HEK293 (cell line): ENCODE data around the gene CTBP1.

Experiments
- CTCF ChIA-PET: fragments of 350-600 bp; formaldehyde crosslinking; extraction: SDS; loops from one replicate; lab custom pipeline; 2021; ENCODE audit warnings: antibody characterized with exemption; lab: Yijun Ruan, JAX
- POLR2A ChIA-PET: fragments of 300-600 bp; formaldehyde crosslinking; extraction: SDS; loops from one replicate; lab custom pipeline; 2020; ENCODE audit warnings: antibody characterized with exemption, inconsistent platforms; lab: Yijun Ruan, JAX
- H3K27ac ChIP-seq: fragments of 200-500 bp; sonication (Bioruptor generic); 2 replicates; pipeline ENCODE4 v1.5.1; 2014; ENCODE audit warnings: low read depth, low read length, control low read depth, inconsistent platforms; ENCODE audit errors: extremely low read depth
- H3K36me3 ChIP-seq, 2 experiments: fragments of 200-500 bp in 1 of 2; sonication (Bioruptor generic) in 1 of 2; 1 replicate in 1 of 2; 2 replicates in 1 of 2; pipeline ENCODE4 v1.5.1; 2014 to 2017; ENCODE audit warnings: inconsistent platforms in 2 of 2, low read length in 2 of 2; ENCODE audit not compliant: control insufficient read depth in 2 of 2, insufficient read depth in 1 of 2
- H3K4me1 ChIP-seq: fragments of 200-500 bp; sonication (Bioruptor generic); 2 replicates; pipeline ENCODE4 v1.5.1; 2014; ENCODE audit warnings: mild to moderate bottlenecking, low read length, inconsistent platforms; ENCODE audit not compliant: control insufficient read depth, insufficient read depth
- H3K4me3 ChIP-seq: 2 replicates; pipeline ENCODE4 v1.5.1; 2011; ENCODE audit warnings: low read depth, mild to moderate bottlenecking, control low read depth, low read length, moderate library complexity
- H3K9me3 ChIP-seq: fragments of 200-500 bp; sonication (Bioruptor generic); 2 replicates; pipeline ENCODE4 v1.5.1; 2014; ENCODE audit warnings: low read depth, low read length, inconsistent platforms; ENCODE audit not compliant: control insufficient read depth, insufficient read depth
- GLIS2 ChIP-seq: fragments of 450-650 bp; formaldehyde crosslinking; IDR thresholded peaks from 2 replicates; pipeline ENCODE4 v1.5.1; 2016; ENCODE audit warnings: missing biosample characterization, missing genetic modification characterization
- MZF1 ChIP-seq: fragments of 450-650 bp; formaldehyde crosslinking; IDR thresholded peaks from 2 replicates; pipeline ENCODE4 v1.5.1; 2017; ENCODE audit warnings: missing biosample characterization, missing genetic modification characterization, borderline replicate concordance
- REPIN1 ChIP-seq: fragments of 450-650 bp; formaldehyde crosslinking; IDR thresholded peaks from 2 replicates; pipeline ENCODE4 v1.5.1; 2017; ENCODE audit warnings: missing biosample characterization, missing genetic modification characterization, low read depth
- YY1 ChIP-seq: fragments of 450-650 bp; formaldehyde crosslinking; IDR thresholded peaks from 2 replicates; pipeline ENCODE4 v1.5.1; 2018; ENCODE audit warnings: missing biosample characterization, missing genetic modification characterization
- YY2 ChIP-seq: fragments of 450-650 bp; formaldehyde crosslinking; IDR thresholded peaks from 2 replicates; pipeline ENCODE4 v1.5.1; 2016; ENCODE audit warnings: missing biosample characterization, missing genetic modification characterization
- ZBTB17 ChIP-seq: fragments of 450-650 bp; formaldehyde crosslinking; IDR thresholded peaks from 2 replicates; pipeline ENCODE4 v1.5.1; 2016; ENCODE audit warnings: missing biosample characterization, missing genetic modification characterization
- ZNF175 ChIP-seq: fragments of 450-650 bp; formaldehyde crosslinking; IDR thresholded peaks from 2 replicates; pipeline ENCODE4 v1.5.1; 2016; ENCODE audit warnings: missing biosample characterization, missing genetic modification characterization
- ZNF24 ChIP-seq: fragments of 450-650 bp; formaldehyde crosslinking; IDR thresholded peaks from 2 replicates; pipeline ENCODE4 v1.5.1; 2016; ENCODE audit warnings: missing biosample characterization, missing genetic modification characterization
- ZNF404 ChIP-seq: fragments of 450-650 bp; formaldehyde crosslinking; IDR thresholded peaks from 2 replicates; pipeline ENCODE4 v1.5.1; 2017; ENCODE audit warnings: missing biosample characterization, missing genetic modification characterization
- ZNF513 ChIP-seq: fragments of 450-650 bp; IDR thresholded peaks from 2 replicates; pipeline ENCODE4 v1.5.1; 2018; ENCODE audit warnings: missing biosample characterization, missing genetic modification characterization
- ZNF521 ChIP-seq: fragments of 450-650 bp; formaldehyde crosslinking; IDR thresholded peaks from 2 replicates; pipeline ENCODE4 v1.5.1; 2017; ENCODE audit warnings: missing biosample characterization, mild to moderate bottlenecking, missing genetic modification characterization
- ZNF600 ChIP-seq: fragments of 450-650 bp; formaldehyde crosslinking; IDR thresholded peaks from 2 replicates; pipeline ENCODE4 v1.5.1; 2016; ENCODE audit warnings: missing biosample characterization, missing genetic modification characterization
- ZNF621 ChIP-seq: fragments of 450-650 bp; formaldehyde crosslinking; IDR thresholded peaks from 2 replicates; pipeline ENCODE4 v1.5.1; 2017; ENCODE audit warnings: missing biosample characterization, missing genetic modification characterization
- ZNF623 ChIP-seq: fragments of 450-650 bp; formaldehyde crosslinking; IDR thresholded peaks from 2 replicates; pipeline ENCODE4 v1.5.1; 2016; ENCODE audit warnings: missing biosample characterization, missing genetic modification characterization
- ZNF654 ChIP-seq: fragments of 450-650 bp; formaldehyde crosslinking; IDR thresholded peaks from 2 replicates; pipeline ENCODE4 v1.5.1; 2016; ENCODE audit warnings: low read depth, missing biosample characterization, missing genetic modification characterization
- ZNF658 ChIP-seq: fragments of 450-650 bp; formaldehyde crosslinking; IDR thresholded peaks from 2 replicates; pipeline ENCODE4; 2016; ENCODE audit warnings: missing biosample characterization, missing genetic modification characterization
- ZSCAN30 ChIP-seq: fragments of 450-650 bp; IDR thresholded peaks from 2 replicates; pipeline ENCODE4 v1.5.1; 2018; ENCODE audit warnings: missing biosample characterization, mild to moderate bottlenecking, missing genetic modification characterization, moderate library complexity
- ZSCAN4 ChIP-seq: fragments of 450-650 bp; formaldehyde crosslinking; IDR thresholded peaks from 2 replicates; pipeline ENCODE4 v1.5.1; 2017; ENCODE audit warnings: missing biosample characterization, missing genetic modification characterization
- TF ChIP-seq, protein P1 (sequence below): fragments of 450-650 bp; formaldehyde crosslinking; IDR thresholded peaks from 2 replicates; pipeline ENCODE4 v1.5.1; 2016; ENCODE audit warnings: missing biosample characterization, missing genetic modification characterization
- TF ChIP-seq, protein P2 (sequence below): fragments of 450-650 bp; formaldehyde crosslinking; IDR thresholded peaks from 2 replicates; pipeline ENCODE4 v1.5.1; 2016; ENCODE audit warnings: missing biosample characterization, missing genetic modification characterization
- TF ChIP-seq, protein P3 (sequence below): fragments of 450-650 bp; formaldehyde crosslinking; IDR thresholded peaks from 2 replicates; pipeline ENCODE4 v1.5.1; 2016; ENCODE audit warnings: missing biosample characterization, missing genetic modification characterization
- TF ChIP-seq, protein P4 (sequence below): fragments of 450-650 bp; formaldehyde crosslinking; IDR thresholded peaks from 2 replicates; pipeline ENCODE4 v1.5.1; 2016; ENCODE audit warnings: missing biosample characterization, missing genetic modification characterization, low read depth

Gene CTBP1

DNA sequence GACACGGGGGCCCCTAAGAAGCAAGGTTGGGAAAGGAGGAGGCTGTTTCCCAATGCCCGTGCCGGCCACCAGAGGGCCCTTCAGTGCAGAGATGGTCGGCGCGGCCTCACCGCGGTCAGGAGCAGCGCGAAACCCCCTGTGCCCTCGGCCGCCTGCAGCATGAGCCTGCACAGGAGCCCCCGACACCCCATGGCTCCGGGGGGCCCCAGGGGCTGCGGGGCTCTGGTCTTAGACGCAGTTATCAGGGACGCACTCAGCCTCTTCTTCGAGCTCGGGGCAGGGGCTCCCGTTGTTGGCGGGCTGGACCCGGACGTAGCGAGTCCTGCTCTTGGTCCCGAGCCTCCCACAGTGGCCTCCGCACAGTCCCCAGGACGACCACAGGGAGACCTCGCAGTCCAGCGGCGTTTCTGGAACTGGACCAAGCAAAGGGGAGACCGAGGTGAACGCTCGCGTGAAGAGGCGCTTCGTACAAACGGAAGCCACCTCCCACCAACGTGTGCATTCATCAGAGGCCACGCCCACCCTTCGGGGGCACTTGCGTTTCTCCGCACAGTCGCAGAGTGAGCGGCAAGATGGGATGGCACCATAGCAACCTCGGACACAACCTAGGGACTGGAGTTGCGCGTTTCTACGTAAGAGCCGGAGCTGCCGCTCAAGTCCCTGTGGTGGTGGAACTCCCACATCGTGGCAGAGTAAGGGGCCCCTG lies 81.5 kb downstream of the CTBP1 start (continued):
- TF ChIP-seq ZNF623, result no peak
- TF ChIP-seq ZNF654 (tag by site-specific recombination), result peak; percentile 40
- peak; percentile 44; the same call in 1 of the 2 replicates for TF ChIP-seq ZBTB17
- TF ChIP-seq, protein P1, sequence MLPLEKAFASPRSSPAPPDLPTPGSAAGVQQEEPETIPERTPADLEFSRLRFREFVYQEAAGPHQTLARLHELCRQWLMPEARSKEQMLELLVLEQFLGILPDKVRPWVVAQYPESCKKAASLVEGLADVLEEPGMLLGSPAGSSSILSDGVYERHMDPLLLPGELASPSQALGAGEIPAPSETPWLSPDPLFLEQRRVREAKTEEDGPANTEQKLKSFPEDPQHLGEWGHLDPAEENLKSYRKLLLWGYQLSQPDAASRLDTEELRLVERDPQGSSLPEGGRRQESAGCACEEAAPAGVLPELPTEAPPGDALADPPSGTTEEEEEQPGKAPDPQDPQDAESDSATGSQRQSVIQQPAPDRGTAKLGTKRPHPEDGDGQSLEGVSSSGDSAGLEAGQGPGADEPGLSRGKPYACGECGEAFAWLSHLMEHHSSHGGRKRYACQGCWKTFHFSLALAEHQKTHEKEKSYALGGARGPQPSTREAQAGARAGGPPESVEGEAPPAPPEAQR (tag by site-specific recombination), result no peak
- no peak for TF ChIP-seq ZNF175 (tag by site-specific recombination)
- TF ChIP-seq, protein P2, sequence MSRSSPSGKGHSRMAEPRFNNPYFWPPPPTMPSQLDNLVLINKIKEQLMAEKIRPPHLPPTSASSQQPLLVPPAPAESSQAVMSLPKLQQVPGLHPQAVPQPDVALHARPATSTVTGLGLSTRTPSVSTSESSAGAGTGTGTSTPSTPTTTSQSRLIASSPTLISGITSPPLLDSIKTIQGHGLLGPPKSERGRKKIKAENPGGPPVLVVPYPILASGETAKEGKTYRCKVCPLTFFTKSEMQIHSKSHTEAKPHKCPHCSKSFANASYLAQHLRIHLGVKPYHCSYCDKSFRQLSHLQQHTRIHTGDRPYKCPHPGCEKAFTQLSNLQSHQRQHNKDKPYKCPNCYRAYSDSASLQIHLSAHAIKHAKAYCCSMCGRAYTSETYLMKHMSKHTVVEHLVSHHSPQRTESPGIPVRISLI (tag by site-specific recombination), result no peak
- TF ChIP-seq ZNF600 (tag by site-specific recombination), result 0 out of 2 replicates have a peak, but pooled peaks have one; percentile 23
- TF ChIP-seq ZNF513 (tag by site-specific recombination), result no peak
- TF ChIP-seq YY1 (tag by site-specific recombination), result peak; percentile 41; the same call in 1 of the 2 replicates
- peak; percentile 68 for TF ChIP-seq ZSCAN30 (tag by site-specific recombination)

- no peaks in the 10 kb centered on the region for H3K4me1 ChIP-seq
- no peaks in the 10 kb centered on the region for H3K9me3 ChIP-seq
- no peaks in the 10 kb centered on the region for H3K36me3 ChIP-seq
- H3K4me3 ChIP-seq, result no peak overlapping the region
- TF ChIP-seq ZNF521, result no peak
- no peak for TF ChIP-seq ZNF621 (tag by site-specific recombination)
- no peak for TF ChIP-seq YY2 (tag by site-specific recombination)
- no peak for TF ChIP-seq ZNF658 (tag by site-specific recombination)
- TF ChIP-seq, protein P3, sequence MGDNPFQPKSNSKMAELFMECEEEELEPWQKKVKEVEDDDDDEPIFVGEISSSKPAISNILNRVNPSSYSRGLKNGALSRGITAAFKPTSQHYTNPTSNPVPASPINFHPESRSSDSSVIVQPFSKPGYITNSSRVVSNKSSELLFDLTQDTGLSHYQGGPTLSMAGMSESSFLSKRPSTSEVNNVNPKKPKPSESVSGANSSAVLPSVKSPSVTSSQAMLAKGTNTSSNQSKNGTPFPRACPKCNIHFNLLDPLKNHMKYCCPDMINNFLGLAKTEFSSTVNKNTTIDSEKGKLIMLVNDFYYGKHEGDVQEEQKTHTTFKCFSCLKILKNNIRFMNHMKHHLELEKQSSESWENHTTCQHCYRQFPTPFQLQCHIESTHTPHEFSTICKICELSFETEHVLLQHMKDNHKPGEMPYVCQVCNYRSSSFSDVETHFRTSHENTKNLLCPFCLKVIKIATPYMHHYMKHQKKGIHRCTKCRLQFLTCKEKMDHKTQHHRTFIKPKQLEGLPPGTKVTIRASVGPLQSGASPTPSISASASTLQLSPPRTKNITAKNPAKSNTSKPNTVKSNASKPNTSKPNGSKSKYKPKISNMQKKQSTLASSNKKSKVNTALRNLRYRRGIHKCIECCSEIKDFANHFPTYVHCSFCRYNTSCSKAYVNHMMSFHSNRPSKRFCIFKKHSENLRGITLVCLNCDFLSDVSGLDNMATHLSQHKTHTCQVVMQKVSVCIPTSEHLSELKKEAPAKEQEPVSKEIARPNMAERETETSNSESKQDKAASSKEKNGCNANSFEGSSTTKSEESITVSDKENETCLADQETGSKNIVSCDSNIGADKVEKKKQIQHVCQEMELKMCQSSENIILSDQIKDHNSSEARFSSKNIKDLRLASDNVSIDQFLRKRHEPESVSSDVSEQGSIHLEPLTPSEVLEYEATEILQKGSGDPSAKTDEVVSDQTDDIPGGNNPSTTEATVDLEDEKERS (tag by site-specific recombination), result no peak
- TF ChIP-seq GLIS2 (tag by site-specific recombination), result no peak
- TF ChIP-seq ZSCAN4, result no peak
- TF ChIP-seq, protein P4, sequence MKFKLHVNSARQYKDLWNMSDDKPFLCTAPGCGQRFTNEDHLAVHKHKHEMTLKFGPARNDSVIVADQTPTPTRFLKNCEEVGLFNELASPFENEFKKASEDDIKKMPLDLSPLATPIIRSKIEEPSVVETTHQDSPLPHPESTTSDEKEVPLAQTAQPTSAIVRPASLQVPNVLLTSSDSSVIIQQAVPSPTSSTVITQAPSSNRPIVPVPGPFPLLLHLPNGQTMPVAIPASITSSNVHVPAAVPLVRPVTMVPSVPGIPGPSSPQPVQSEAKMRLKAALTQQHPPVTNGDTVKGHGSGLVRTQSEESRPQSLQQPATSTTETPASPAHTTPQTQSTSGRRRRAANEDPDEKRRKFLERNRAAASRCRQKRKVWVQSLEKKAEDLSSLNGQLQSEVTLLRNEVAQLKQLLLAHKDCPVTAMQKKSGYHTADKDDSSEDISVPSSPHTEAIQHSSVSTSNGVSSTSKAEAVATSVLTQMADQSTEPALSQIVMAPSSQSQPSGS (tag by site-specific recombination), result no peak
- TF ChIP-seq REPIN1 (tag by site-specific recombination), result no peak
- TF ChIP-seq MZF1 (tag by site-specific recombination), result no peak
- TF ChIP-seq ZNF24 (tag by site-specific recombination), result no peak
- TF ChIP-seq ZNF404, result no peak
- no peak for TF ChIP-seq ZNF175 (tag by site-specific recombination)
- H3K27ac ChIP-seq, result no peak overlapping the region
- POLR2A ChIA-PET, result no interaction called here
- CTCF ChIA-PET, result interaction anchor here (0.7 to 1.5 kb wide), 4 partner anchors 9 to 77 kb away, joined by 3 to 5 read pairs (median 3); no protein-coding TSS in a partner anchor
Observed at GRCh38 chr4:1166509-1167243, 82.3 kb downstream of the CTBP1 start.
